CD1c-positive myeloid dendritic cell (primary cell): ENCODE results near the gene TRIM27.
A peak's percentile ranks its signal among the peaks of the same experiment; 100 is the strongest.
"Not testable (repeated sequence)": the region's sequence is repeated elsewhere in the genome, so short reads cannot be mapped to it uniquely, and the experiment has no call there.

Source experiments
- DNase-seq: peaks from one replicate; pipeline ENCODE4 v3.0.0-alpha.2; 2016; ENCODE audit errors: extremely low spot score

Gene TRIM27

DNA sequence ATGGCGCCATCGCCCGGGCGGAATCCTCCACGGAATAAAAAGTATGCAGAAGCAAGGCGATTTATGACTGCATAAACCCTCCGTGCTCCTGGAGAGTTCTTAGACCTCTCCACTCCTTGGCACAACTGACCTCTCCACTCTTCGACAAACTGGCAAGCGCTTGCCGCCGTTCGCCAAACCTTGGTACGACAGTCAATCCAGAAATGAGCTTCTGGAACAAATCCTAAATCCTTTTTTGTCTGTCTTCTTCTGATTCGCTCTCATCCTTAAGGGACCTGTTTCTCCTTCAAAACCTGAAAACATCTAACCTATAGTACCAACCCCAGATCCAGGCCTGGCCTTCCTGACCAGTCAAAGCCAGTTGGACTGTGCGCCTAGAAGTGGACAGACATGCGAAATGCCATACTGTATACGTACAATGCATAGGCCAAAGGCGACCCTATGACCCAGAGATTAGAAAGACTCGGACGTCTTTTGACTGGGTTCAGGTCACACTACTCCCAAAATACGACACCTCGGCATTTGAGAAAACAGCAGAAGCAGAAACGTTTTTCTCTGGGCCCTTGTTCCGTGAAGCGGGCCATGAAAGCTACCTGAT lies 59.4 kb downstream of the TRIM27 start:
- DNase-seq = no peak

DNA sequence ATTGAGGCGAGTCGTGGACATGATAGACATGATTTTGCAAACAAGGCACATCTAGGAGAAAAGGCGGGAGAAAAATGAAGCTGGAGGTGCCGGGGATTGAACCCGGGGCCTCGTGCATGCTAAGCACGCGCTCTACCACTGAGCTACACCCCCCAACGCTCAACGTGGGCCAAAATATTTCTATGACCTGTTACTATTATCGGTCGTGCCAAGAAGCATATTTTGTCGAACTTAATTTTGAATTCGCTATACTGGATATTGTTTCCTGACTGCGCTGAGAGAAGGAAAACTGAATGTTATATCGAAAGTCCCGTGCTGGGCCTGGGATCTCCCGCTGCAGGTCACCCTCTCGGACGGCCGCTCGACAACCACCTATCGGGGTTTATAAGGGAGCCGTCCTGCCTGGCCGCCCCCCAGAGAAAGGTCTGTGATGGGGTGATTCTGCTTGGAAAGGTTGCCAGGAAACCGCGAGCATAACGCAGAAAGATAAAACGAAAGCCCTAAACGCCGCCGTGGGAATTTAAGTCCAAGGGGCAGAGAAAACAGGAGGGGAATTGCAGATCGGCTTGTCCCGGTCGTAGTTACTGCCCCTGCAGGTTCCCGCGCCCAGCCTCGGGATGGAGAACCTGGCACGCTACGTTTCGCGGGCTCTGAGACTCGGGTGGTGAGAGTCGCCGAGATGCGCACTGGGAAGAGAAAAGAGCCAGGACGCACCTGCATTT lies 60.0 kb downstream of the TRIM27 start:
- DNase-seq = peak; percentile 91

GRCh38 chr6:28862077-28862476 lies 61.7 kb downstream of the TRIM27 start:
- no peak for DNase-seq

DNA sequence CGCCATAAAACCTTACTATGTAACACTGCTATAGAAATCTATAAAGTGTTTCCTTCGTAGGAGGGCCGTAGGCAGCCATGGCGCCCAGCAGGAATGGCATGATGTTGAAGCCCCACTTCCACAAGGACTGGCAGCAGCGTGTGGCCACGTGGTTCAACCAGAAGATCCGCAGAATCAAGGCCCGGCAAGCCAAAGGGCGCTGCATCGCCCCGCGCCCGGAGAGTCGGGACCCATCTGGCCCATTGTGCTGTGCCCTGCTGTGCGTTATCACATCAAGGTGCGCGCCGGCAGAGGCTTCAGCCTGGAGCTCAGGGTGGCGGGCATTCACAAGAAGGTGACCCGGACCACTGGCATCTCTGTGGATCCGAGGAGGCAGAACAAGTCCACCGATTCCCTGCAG lies 62.4 kb downstream of the TRIM27 start:
- DNase-seq = no peak

DNA sequence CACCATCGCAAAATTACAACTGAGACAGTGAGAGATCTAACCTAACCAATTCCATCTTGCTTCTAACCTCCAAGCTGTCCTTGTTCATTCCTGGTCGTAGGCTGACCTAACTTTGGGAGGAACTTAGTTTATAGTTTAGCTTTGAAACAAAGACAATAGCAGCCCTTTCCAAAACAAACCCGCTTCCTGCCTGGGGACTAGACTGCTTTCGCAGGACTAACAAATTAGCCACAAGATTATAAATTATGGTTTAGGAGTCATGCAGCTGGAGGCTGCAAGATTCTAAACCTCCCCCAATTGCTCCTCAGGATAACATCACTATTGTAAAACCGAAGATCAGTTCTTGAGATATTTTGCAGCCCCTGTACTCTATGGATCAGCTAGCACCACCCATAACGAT lies 63.2 kb downstream of the TRIM27 start:
- DNase-seq = no peak

DNA sequence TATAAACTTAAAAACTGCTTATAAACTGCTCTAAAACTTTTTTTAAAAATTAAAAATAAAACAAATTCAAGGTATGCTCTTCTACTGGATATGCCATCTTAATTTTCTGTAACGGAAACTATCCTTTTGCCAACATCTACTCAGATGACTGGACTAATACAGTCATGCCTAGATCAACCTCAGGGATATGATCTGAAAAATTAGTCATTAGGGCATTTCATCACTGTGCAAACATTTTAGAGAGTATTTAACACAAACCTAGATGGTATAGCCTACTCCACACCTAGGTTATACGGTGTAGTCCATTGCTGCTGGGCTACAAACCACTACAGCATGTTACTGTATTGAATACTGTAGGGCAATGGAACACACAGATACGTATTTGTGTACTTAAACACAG lies 64.8 kb downstream of the TRIM27 start:
- DNase-seq = no peak

DNA sequence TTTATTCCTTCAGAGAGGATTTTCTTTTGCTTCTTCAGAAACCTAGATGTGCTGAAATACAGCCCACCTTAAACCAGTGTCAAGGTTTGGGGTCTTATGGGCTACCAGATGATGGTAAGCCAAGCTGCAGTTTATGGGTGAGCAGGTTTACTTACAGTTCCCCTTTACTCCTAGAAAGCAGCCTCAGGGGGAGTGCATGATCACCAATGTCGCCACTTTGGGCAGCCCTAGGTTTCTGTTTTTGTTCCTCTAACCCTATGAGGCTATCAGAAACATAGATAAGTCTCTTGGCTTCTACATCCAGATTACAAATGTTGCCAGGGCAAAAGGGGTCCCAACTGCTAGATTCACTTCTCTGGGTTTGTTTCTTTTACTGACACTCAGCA lies 67.2 kb downstream of the TRIM27 start:
- no peak for DNase-seq

DNA sequence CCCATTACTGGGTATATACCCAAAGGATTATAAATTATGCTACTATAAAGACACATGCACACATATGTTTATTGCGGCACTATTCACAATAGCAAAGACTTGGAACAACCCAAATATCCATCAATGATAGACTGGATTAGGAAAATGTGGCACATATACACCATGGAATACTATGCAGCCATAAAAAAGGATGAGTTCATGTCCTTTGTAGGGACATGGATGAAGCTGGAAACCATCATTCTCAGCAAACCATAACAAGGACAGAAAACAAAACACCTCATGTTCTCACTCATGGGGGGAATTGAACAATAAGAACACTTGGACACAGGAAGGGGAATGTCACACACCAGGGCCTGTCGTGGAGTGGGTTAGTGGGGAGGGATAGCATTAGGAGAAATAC lies 69.4 kb downstream of the TRIM27 start:
- not testable (repeated sequence) for DNase-seq
